H1 (cell line): Measurements from ENCODE around the gene ZDHHC11. TPM values are rescaled to one million over a fixed set of nuclear protein-coding genes. Genes with fewer than 3 reads are reported as not detected.

Experiments used
- CTCF ChIA-PET: fragments of 300-600 bp; sonication (Branson Sonifier 250); formaldehyde crosslinking; loops from one replicate; lab custom pipeline; 2021; ENCODE audit not compliant: partially characterized antibody; lab: Charles Lee
- POLR2A ChIA-PET: fragments of 300-600 bp; sonication (Branson Sonifier 250); formaldehyde crosslinking; loops from one replicate; lab custom pipeline; 2021; ENCODE audit warnings: inconsistent platforms; ENCODE audit not compliant: partially characterized antibody; lab: Charles Lee
- DNase-seq, 2 experiments: peaks; one replicate each; pipeline versions ENCODE4 v3.0.0 to v3.0.0-alpha.2; 2010 to 2022; ENCODE audit warnings: low spot score in 2 of 2, low read depth in 1 of 2, mixed read lengths in 1 of 2
- FAIRE-seq: peaks from 2 replicates; lab custom pipeline; 2011; peaks lifted over from hg19 to GRCh38; lab: Jason Lieb, UNC
- H2AFZ ChIP-seq: 2 replicates; pipeline ENCODE4 v1.8.1; 2012; ENCODE audit warnings: low read length, inconsistent platforms
- H2AK5ac ChIP-seq: 2 replicates; pipeline ENCODE4 v1.6.1; 2013; ENCODE audit warnings: low read depth, low read length
- H2BK120ac ChIP-seq: replicated peaks from 2 replicates; pipeline ENCODE3; 2013; ENCODE audit warnings: low read depth, low read length, inconsistent platforms
- H2BK12ac ChIP-seq: 2 replicates; pipeline ENCODE4 v1.6.1; 2013; ENCODE audit warnings: low read depth, low read length
- H2BK15ac ChIP-seq: 2 replicates; pipeline ENCODE4 v1.6.1; 2013; ENCODE audit warnings: low read length
- H2BK20ac ChIP-seq: 2 replicates; pipeline ENCODE4 v1.6.1; 2013; ENCODE audit warnings: low read length
- H2BK5ac ChIP-seq: 2 replicates; pipeline ENCODE4 v1.6.1; 2013; ENCODE audit warnings: low read depth, low read length
- H3K14ac ChIP-seq: 2 replicates; pipeline ENCODE4 v1.6.1; 2013; ENCODE audit warnings: inconsistent platforms; ENCODE audit not compliant: insufficient read length
- H3K18ac ChIP-seq: 2 replicates; pipeline ENCODE4 v1.6.1; 2013; ENCODE audit warnings: low read length; ENCODE audit errors: extremely low read depth
- H3K23ac ChIP-seq: 2 replicates; pipeline ENCODE4 v1.6.1; 2013; ENCODE audit warnings: inconsistent platforms; ENCODE audit not compliant: insufficient read length
- H3K23me2 ChIP-seq: 2 replicates; pipeline ENCODE4 v1.6.1; 2013; ENCODE audit warnings: low read depth, low read length
- H3K27ac ChIP-seq: 2 replicates; pipeline ENCODE4 v1.6.1; 2011; ENCODE audit warnings: low read depth, low read length, inconsistent platforms
- H3K27me3 ChIP-seq, 4 experiments: replicated peaks in 1 of 4; 1 replicate in 1 of 4; 2 replicates in 3 of 4; pipeline versions ENCODE4 v1.6.1 to v1.8.1; 2011 to 2013; ENCODE audit warnings: low read length in 3 of 4, mild to moderate bottlenecking in 3 of 4, inconsistent platforms in 2 of 4, mixed read lengths in 2 of 4, moderate library complexity in 1 of 4; ENCODE audit not compliant: control insufficient read depth in 3 of 4, insufficient read depth in 3 of 4; ENCODE audit errors: extremely low read depth in 1 of 4
- H3K36me3 ChIP-seq, 4 experiments: 2 replicates each; pipeline versions ENCODE4 v1.6.1 to v1.8.1; 2011 to 2013; ENCODE audit warnings: mild to moderate bottlenecking in 4 of 4, low read length in 3 of 4, moderate library complexity in 2 of 4, control low read depth in 1 of 4, inconsistent platforms in 1 of 4; ENCODE audit not compliant: insufficient read depth in 4 of 4, control insufficient read depth in 2 of 4
- H3K4ac ChIP-seq: replicated peaks from 2 replicates; pipeline ENCODE3; 2013; ENCODE audit warnings: low read length, low read depth, mixed read lengths, inconsistent platforms; ENCODE audit not compliant: insufficient read length
- H3K4me1 ChIP-seq, 4 experiments: replicated peaks in 1 of 4; 1 replicate in 1 of 4; 2 replicates in 3 of 4; pipeline versions ENCODE4 v1.6.1 to v1.8.1; 2011 to 2013; ENCODE audit warnings: low read length in 3 of 4, inconsistent platforms in 2 of 4, mixed read lengths in 1 of 4; ENCODE audit not compliant: insufficient read depth in 4 of 4, control insufficient read depth in 3 of 4
- H3K4me2 ChIP-seq, 2 experiments: 2 replicates each; pipeline versions ENCODE4 v1.6.1 to v1.8.1; 2011 to 2013; ENCODE audit warnings: low read depth in 2 of 2, low read length in 2 of 2, control low read depth in 1 of 2, inconsistent platforms in 1 of 2, mild to moderate bottlenecking in 1 of 2; ENCODE audit not compliant: insufficient read depth in 1 of 2
- H3K4me3 ChIP-seq, 4 experiments: fragments of 200-600, 300-600 bp in 1 of 4; sonication (generic), shearing (Covaris generic), sonication (Bioruptor Twin) in 1 of 4; 2 replicates each; pipeline versions ENCODE4 v1.5.1 to v1.8.1; 2011 to 2016; ENCODE audit warnings: low read length in 4 of 4, low read depth in 3 of 4, control low read depth in 2 of 4, inconsistent platforms in 2 of 4, mild to moderate bottlenecking in 2 of 4, mixed read lengths in 1 of 4, moderate library complexity in 1 of 4; ENCODE audit not compliant: insufficient read depth in 2 of 4; ENCODE audit errors: extremely low read depth in 1 of 4
- H3K56ac ChIP-seq: replicated peaks from 2 replicates; pipeline ENCODE3; 2013; ENCODE audit warnings: low read depth, mild to moderate bottlenecking, mixed read lengths, low read length, inconsistent platforms; ENCODE audit not compliant: insufficient read length
- H3K79me1 ChIP-seq: 2 replicates; pipeline ENCODE4 v1.6.1; 2013; ENCODE audit warnings: low read depth, low read length, control low read depth
- H3K79me2 ChIP-seq, 2 experiments: 2 replicates each; pipeline versions ENCODE4 v1.6.1 to v1.8.1; 2012 to 2013; ENCODE audit warnings: low read length in 2 of 2, mild to moderate bottlenecking in 2 of 2, inconsistent platforms in 1 of 2; ENCODE audit not compliant: insufficient read depth in 2 of 2, control insufficient read depth in 1 of 2
- H3K9ac ChIP-seq, 4 experiments: replicated peaks in 1 of 4; 1 replicate in 1 of 4; 2 replicates in 3 of 4; pipeline versions ENCODE4 v1.6.1 to v1.8.1; 2011 to 2013; ENCODE audit warnings: low read depth in 3 of 4, low read length in 3 of 4, control low read depth in 2 of 4, mild to moderate bottlenecking in 2 of 4, moderate library complexity in 2 of 4, inconsistent platforms in 1 of 4; ENCODE audit errors: extremely low read depth in 1 of 4
- H3K9me3 ChIP-seq, 2 experiments: 2 replicates each; pipeline versions ENCODE4 v1.6.1 to v1.8.1; 2012 to 2013; ENCODE audit warnings: mild to moderate bottlenecking in 2 of 2, moderate library complexity in 2 of 2, control low read depth in 1 of 2, inconsistent platforms in 1 of 2, low read depth in 1 of 2, low read length in 1 of 2, mixed read lengths in 1 of 2; ENCODE audit not compliant: insufficient read depth in 2 of 2
- H4K20me1 ChIP-seq, 2 experiments: replicated peaks in 1 of 2; 2 replicates each; pipeline versions ENCODE3 to v1.8.1; 2011 to 2013; ENCODE audit warnings: inconsistent platforms in 2 of 2, low read length in 2 of 2, mild to moderate bottlenecking in 1 of 2; ENCODE audit not compliant: insufficient read depth in 2 of 2, control insufficient read depth in 1 of 2
- H4K5ac ChIP-seq: 2 replicates; pipeline ENCODE4 v1.6.1; 2013; ENCODE audit warnings: low read length, low read depth, mixed read lengths, inconsistent platforms; ENCODE audit not compliant: insufficient read length
- H4K8ac ChIP-seq: 2 replicates; pipeline ENCODE4 v1.8.0; 2013; ENCODE audit warnings: mild to moderate bottlenecking, moderate library complexity, low read length, inconsistent platforms; ENCODE audit not compliant: insufficient read depth; ENCODE audit errors: extremely low read depth
- H4K91ac ChIP-seq: replicated peaks from 2 replicates; pipeline ENCODE3; 2013; ENCODE audit warnings: low read length, mixed read lengths, inconsistent platforms; ENCODE audit not compliant: insufficient read length
- BACH1 ChIP-seq: IDR thresholded peaks from 2 replicates; pipeline ENCODE4 v1.6.1; 2012; ENCODE audit warnings: low read length, improper control_type of control experiment
- CBX5 ChIP-seq: fragments of 300-800, 300-1000 bp; sonication (generic); IDR thresholded peaks from 2 replicates; pipeline ENCODE4 v1.7.1; 2016; ENCODE audit warnings: antibody characterized with exemption, low read length, low read depth
- CBX8 ChIP-seq: fragments of 300-800, 300-1000 bp; sonication (generic); IDR thresholded peaks from 2 replicates; pipeline ENCODE4 v1.7.1; 2016; ENCODE audit warnings: low read depth, low read length, borderline replicate concordance
- CTBP2 ChIP-seq: IDR thresholded peaks from 2 replicates; pipeline ENCODE4 v1.7.0; 2011; ENCODE audit warnings: borderline replicate concordance, mild to moderate bottlenecking, moderate library complexity, mixed read lengths, low read length; ENCODE audit not compliant: insufficient read depth, insufficient read length
- EGR1 ChIP-seq: IDR thresholded peaks from 2 replicates; pipeline ENCODE4 v1.6.1; 2011; ENCODE audit warnings: low read depth, low read length, borderline replicate concordance
- GABPA ChIP-seq: IDR thresholded peaks from 2 replicates; pipeline ENCODE4 v1.6.1; 2011; ENCODE audit warnings: mild to moderate bottlenecking, low read length, moderate library complexity, borderline replicate concordance; ENCODE audit not compliant: insufficient read depth
- KDM4A ChIP-seq: IDR thresholded peaks from one replicate; pipeline ENCODE4 v1.7.1; 2012; ENCODE audit warnings: low read depth, mild to moderate bottlenecking, moderate library complexity, low read length, inconsistent platforms; ENCODE audit not compliant: severe bottlenecking
- MAX ChIP-seq: IDR thresholded peaks from 2 replicates; pipeline ENCODE4 v1.6.1; 2012; ENCODE audit warnings: inconsistent platforms
- PHF8 ChIP-seq: fragments of 200-600 bp; sonication (generic); conservative IDR thresholded peaks from 2 replicates; pipeline ENCODE4 v1.7.1; 2012; ENCODE audit warnings: low read depth, mild to moderate bottlenecking, inconsistent platforms, low read length, moderate library complexity
- RFX5 ChIP-seq: IDR thresholded peaks from 2 replicates; pipeline ENCODE4 v1.6.1; 2011; ENCODE audit warnings: low read depth, low read length, improper control_type of control experiment, borderline replicate concordance
- SP4 ChIP-seq: IDR thresholded peaks from 2 replicates; pipeline ENCODE4 v1.6.1; 2012; ENCODE audit warnings: low read length, inconsistent platforms
- SRF ChIP-seq: IDR thresholded peaks from 2 replicates; pipeline ENCODE4 v1.6.1; 2011; ENCODE audit warnings: mild to moderate bottlenecking, low read depth, low read length, moderate library complexity
- TCF12 ChIP-seq: IDR thresholded peaks from 2 replicates; pipeline ENCODE4 v1.6.1; 2011; ENCODE audit warnings: low read depth, mild to moderate bottlenecking, low read length
- YY1 ChIP-seq: IDR thresholded peaks from 2 replicates; pipeline ENCODE4 v1.6.1; 2011; ENCODE audit warnings: low read depth, mild to moderate bottlenecking, low read length
- whole genome bisulfite sequencing, 2 experiments: shearing (Covaris generic) in 1 of 2; methylation state at CpG; one replicate each; pipeline versions ENCODE4 v1.1.6 to v1.1.7; 2013 to 2015; ENCODE audit warnings: low lambda C conversion rate in 2 of 2, mixed read lengths in 2 of 2, inconsistent platforms in 1 of 2, low coverage in 1 of 2, missing lambda C conversion rate in 1 of 2; ENCODE audit not compliant: insufficient replicate concordance in 2 of 2, insufficient coverage in 1 of 2, insufficient read length in 1 of 2; ENCODE audit errors: extremely low coverage in 1 of 2, missing lambda C conversion rate in 1 of 2; 5-methylcytosine and 5-hydroxymethylcytosine counted together
- polyA plus RNA-seq, 7 experiments: library from polyadenylated mRNA; depleted of rRNA in 3 of 7; stranded (reverse) in 5 of 7; unstranded in 2 of 7; fragments of >200 nt in 5 of 7; fragments of 200-250 nt in 2 of 7; gene quantifications; 1 replicate in 5 of 7; 2 replicates in 1 of 7; 4 replicates in 1 of 7; pipeline versions ENCODE4 v1.2.1 to v1.2.3, GENCODE V29; 2011 to 2013; ENCODE audit warnings: missing spikeins in 2 of 7, mixed read lengths in 2 of 7
- total RNA-seq: library from RNA; stranded (reverse); fragmentation: NEBNext Ultra II Directional; extraction: Animal tissue kit (Norgen Biotek cat#: 25700); gene quantifications from 2 replicates; pipeline ENCODE4 v1.2.1, GENCODE V29; 2021

Gene ZDHHC11
- total and polyA plus RNA-seq, 2 of the 8 experiments (the other 6 are each of a cell fraction or from before 2014, with no cell fraction given), result 4.7 to 16.6 TPM

- peak overlapping the region; percentile 96; the same call in 1 of the 2 replicates for H4K8ac ChIP-seq
- peak overlapping the region; percentile 94 to 100 for H3K4me2 ChIP-seq
- H2BK20ac ChIP-seq, result no peak overlapping the region
- H3K4ac ChIP-seq, result peak overlapping the region; percentile 74
- H3K4me1 ChIP-seq, result peaks cover 0 to 13% (median 7%) of the 10 kb centered on the region in 4 experiments; a peak in 6 of 7 replicates
- POLR2A ChIA-PET, result interaction anchor here (0.8 to 8.8 kb wide), 11 partner anchors 9 to 230 kb away, joined by 3 to 46 read pairs (median 5); no protein-coding TSS in a partner anchor
- CTCF ChIA-PET, result interaction anchor here (0.8 to 6.9 kb wide), 4 partner anchors 9 to 223 kb away, joined by 3 to 38 read pairs (median 6); no protein-coding TSS in a partner anchor
- no peak overlapping the region for H3K14ac ChIP-seq
- H3K18ac ChIP-seq, result 0 out of 2 replicates have a peak overlapping the region, but pooled peaks have one; percentile 32
- no peaks in the 10 kb centered on the region for H3K9me3 ChIP-seq
- FAIRE-seq (no peak), DNase-seq (no peak)
- no peak overlapping the region for H3K23ac ChIP-seq
- no peak overlapping the region for H2AK5ac ChIP-seq
- no peak overlapping the region for H2BK15ac ChIP-seq
- no peak overlapping the region for H4K5ac ChIP-seq
- H3K23me2 ChIP-seq, result peaks cover 11% of the 10 kb centered on the region
- no peak overlapping the region for H2BK12ac ChIP-seq
- H3K79me1 ChIP-seq, result peaks cover 16% of the 10 kb centered on the region
- peak overlapping the region; percentile 42 for H3K56ac ChIP-seq
- no peak overlapping the region for H2BK120ac ChIP-seq
- peaks cover 15 to 52% (median 42%) of the 10 kb centered on the region in 4 experiments for H3K36me3 ChIP-seq
- H4K91ac ChIP-seq, result peak overlapping the region; percentile 25
- no peaks in the 10 kb centered on the region for H3K27me3 ChIP-seq
- H3K27ac ChIP-seq, result 0 out of 2 replicates have a peak overlapping the region, but pooled peaks have one; percentile 17
- peaks cover 4 to 9% of the 10 kb centered on the region in 2 experiments for H4K20me1 ChIP-seq
- H3K9ac ChIP-seq, result peak overlapping the region; percentile 84 to 88 (median 87)
- peak overlapping the region; percentile 86 to 95 (median 90) for H3K4me3 ChIP-seq
- 3% methylated on average over 26 of the region's 31 CpGs; no CpG with 5 or more reads in 1 of the 2 experiments for WGBS, 2 experiments
- peaks cover 14 to 73% of the 10 kb centered on the region in 2 experiments for H3K79me2 ChIP-seq
- no peak overlapping the region for H2AFZ ChIP-seq
- peak overlapping the region; percentile 81; the same call in 1 of the 2 replicates for H2BK5ac ChIP-seq
- no peak for TF ChIP-seq MAX
- TF ChIP-seq PHF8, result no peak
- TF ChIP-seq CBX5, result no peak
- no peak for TF ChIP-seq SRF
- no peak for TF ChIP-seq GABPA
- TF ChIP-seq BACH1, result no peak
- TF ChIP-seq SP4, result no peak
- TF ChIP-seq CTBP2, result no peak
- no peak for TF ChIP-seq RFX5
- no peak for TF ChIP-seq KDM4A
- TF ChIP-seq CBX8, result no peak
- TF ChIP-seq TCF12, result no peak
- TF ChIP-seq YY1, result no peak
- TF ChIP-seq EGR1, result no peak
Observed at GRCh38 chr5:893137-893506, 42.3 kb upstream of the ZDHHC11 start.
